H1 (cell line): ENCODE results near the gene RNPEPL1. TPM values are rescaled to one million over a fixed set of nuclear protein-coding genes. Genes with fewer than 3 reads are reported as not detected.

Source experiments
- CTCF ChIA-PET: fragments of 300-600 bp; sonication (Branson Sonifier 250); formaldehyde crosslinking; loops from one replicate; lab custom pipeline; 2021; ENCODE audit not compliant: partially characterized antibody; lab: Charles Lee
- POLR2A ChIA-PET: fragments of 300-600 bp; sonication (Branson Sonifier 250); formaldehyde crosslinking; loops from one replicate; lab custom pipeline; 2021; ENCODE audit warnings: inconsistent platforms; ENCODE audit not compliant: partially characterized antibody; lab: Charles Lee
- DNase-seq, 2 experiments: peaks; one replicate each; pipeline versions ENCODE4 v3.0.0 to v3.0.0-alpha.2; 2010 to 2022; ENCODE audit warnings: low spot score in 2 of 2, low read depth in 1 of 2, mixed read lengths in 1 of 2
- FAIRE-seq: peaks from 2 replicates; lab custom pipeline; 2011; peaks lifted over from hg19 to GRCh38; lab: Jason Lieb, UNC
- H2AFZ ChIP-seq: 2 replicates; pipeline ENCODE4 v1.8.1; 2012; ENCODE audit warnings: low read length, inconsistent platforms
- H2AK5ac ChIP-seq: 2 replicates; pipeline ENCODE4 v1.6.1; 2013; ENCODE audit warnings: low read depth, low read length
- H2BK120ac ChIP-seq: replicated peaks from 2 replicates; pipeline ENCODE3; 2013; ENCODE audit warnings: low read depth, low read length, inconsistent platforms
- H2BK12ac ChIP-seq: 2 replicates; pipeline ENCODE4 v1.6.1; 2013; ENCODE audit warnings: low read depth, low read length
- H2BK15ac ChIP-seq: 2 replicates; pipeline ENCODE4 v1.6.1; 2013; ENCODE audit warnings: low read length
- H2BK20ac ChIP-seq: 2 replicates; pipeline ENCODE4 v1.6.1; 2013; ENCODE audit warnings: low read length
- H2BK5ac ChIP-seq: 2 replicates; pipeline ENCODE4 v1.6.1; 2013; ENCODE audit warnings: low read depth, low read length
- H3K14ac ChIP-seq: 2 replicates; pipeline ENCODE4 v1.6.1; 2013; ENCODE audit warnings: inconsistent platforms; ENCODE audit not compliant: insufficient read length
- H3K18ac ChIP-seq: 2 replicates; pipeline ENCODE4 v1.6.1; 2013; ENCODE audit warnings: low read length; ENCODE audit errors: extremely low read depth
- H3K23ac ChIP-seq: 2 replicates; pipeline ENCODE4 v1.6.1; 2013; ENCODE audit warnings: inconsistent platforms; ENCODE audit not compliant: insufficient read length
- H3K23me2 ChIP-seq: 2 replicates; pipeline ENCODE4 v1.6.1; 2013; ENCODE audit warnings: low read depth, low read length
- H3K27ac ChIP-seq: 2 replicates; pipeline ENCODE4 v1.6.1; 2011; ENCODE audit warnings: low read depth, low read length, inconsistent platforms
- H3K27me3 ChIP-seq, 4 experiments: replicated peaks in 1 of 4; 1 replicate in 1 of 4; 2 replicates in 3 of 4; pipeline versions ENCODE4 v1.6.1 to v1.8.1; 2011 to 2013; ENCODE audit warnings: low read length in 3 of 4, mild to moderate bottlenecking in 3 of 4, inconsistent platforms in 2 of 4, mixed read lengths in 2 of 4, moderate library complexity in 1 of 4; ENCODE audit not compliant: control insufficient read depth in 3 of 4, insufficient read depth in 3 of 4; ENCODE audit errors: extremely low read depth in 1 of 4
- H3K36me3 ChIP-seq, 4 experiments: 2 replicates each; pipeline versions ENCODE4 v1.6.1 to v1.8.1; 2011 to 2013; ENCODE audit warnings: mild to moderate bottlenecking in 4 of 4, low read length in 3 of 4, moderate library complexity in 2 of 4, control low read depth in 1 of 4, inconsistent platforms in 1 of 4; ENCODE audit not compliant: insufficient read depth in 4 of 4, control insufficient read depth in 2 of 4
- H3K4ac ChIP-seq: replicated peaks from 2 replicates; pipeline ENCODE3; 2013; ENCODE audit warnings: low read length, low read depth, mixed read lengths, inconsistent platforms; ENCODE audit not compliant: insufficient read length
- H3K4me1 ChIP-seq, 4 experiments: replicated peaks in 1 of 4; 1 replicate in 1 of 4; 2 replicates in 3 of 4; pipeline versions ENCODE4 v1.6.1 to v1.8.1; 2011 to 2013; ENCODE audit warnings: low read length in 3 of 4, inconsistent platforms in 2 of 4, mixed read lengths in 1 of 4; ENCODE audit not compliant: insufficient read depth in 4 of 4, control insufficient read depth in 3 of 4
- H3K4me2 ChIP-seq, 2 experiments: 2 replicates each; pipeline versions ENCODE4 v1.6.1 to v1.8.1; 2011 to 2013; ENCODE audit warnings: low read depth in 2 of 2, low read length in 2 of 2, control low read depth in 1 of 2, inconsistent platforms in 1 of 2, mild to moderate bottlenecking in 1 of 2; ENCODE audit not compliant: insufficient read depth in 1 of 2
- H3K4me3 ChIP-seq, 4 experiments: fragments of 200-600, 300-600 bp in 1 of 4; sonication (generic), shearing (Covaris generic), sonication (Bioruptor Twin) in 1 of 4; 2 replicates each; pipeline versions ENCODE4 v1.5.1 to v1.8.1; 2011 to 2016; ENCODE audit warnings: low read length in 4 of 4, low read depth in 3 of 4, control low read depth in 2 of 4, inconsistent platforms in 2 of 4, mild to moderate bottlenecking in 2 of 4, mixed read lengths in 1 of 4, moderate library complexity in 1 of 4; ENCODE audit not compliant: insufficient read depth in 2 of 4; ENCODE audit errors: extremely low read depth in 1 of 4
- H3K56ac ChIP-seq: replicated peaks from 2 replicates; pipeline ENCODE3; 2013; ENCODE audit warnings: low read depth, mild to moderate bottlenecking, mixed read lengths, low read length, inconsistent platforms; ENCODE audit not compliant: insufficient read length
- H3K79me1 ChIP-seq: 2 replicates; pipeline ENCODE4 v1.6.1; 2013; ENCODE audit warnings: low read depth, low read length, control low read depth
- H3K79me2 ChIP-seq, 2 experiments: 2 replicates each; pipeline versions ENCODE4 v1.6.1 to v1.8.1; 2012 to 2013; ENCODE audit warnings: low read length in 2 of 2, mild to moderate bottlenecking in 2 of 2, inconsistent platforms in 1 of 2; ENCODE audit not compliant: insufficient read depth in 2 of 2, control insufficient read depth in 1 of 2
- H3K9ac ChIP-seq, 4 experiments: replicated peaks in 1 of 4; 1 replicate in 1 of 4; 2 replicates in 3 of 4; pipeline versions ENCODE4 v1.6.1 to v1.8.1; 2011 to 2013; ENCODE audit warnings: low read depth in 3 of 4, low read length in 3 of 4, control low read depth in 2 of 4, mild to moderate bottlenecking in 2 of 4, moderate library complexity in 2 of 4, inconsistent platforms in 1 of 4; ENCODE audit errors: extremely low read depth in 1 of 4
- H3K9me3 ChIP-seq, 2 experiments: 2 replicates each; pipeline versions ENCODE4 v1.6.1 to v1.8.1; 2012 to 2013; ENCODE audit warnings: mild to moderate bottlenecking in 2 of 2, moderate library complexity in 2 of 2, control low read depth in 1 of 2, inconsistent platforms in 1 of 2, low read depth in 1 of 2, low read length in 1 of 2, mixed read lengths in 1 of 2; ENCODE audit not compliant: insufficient read depth in 2 of 2
- H4K20me1 ChIP-seq, 2 experiments: replicated peaks in 1 of 2; 2 replicates each; pipeline versions ENCODE3 to v1.8.1; 2011 to 2013; ENCODE audit warnings: inconsistent platforms in 2 of 2, low read length in 2 of 2, mild to moderate bottlenecking in 1 of 2; ENCODE audit not compliant: insufficient read depth in 2 of 2, control insufficient read depth in 1 of 2
- H4K5ac ChIP-seq: 2 replicates; pipeline ENCODE4 v1.6.1; 2013; ENCODE audit warnings: low read length, low read depth, mixed read lengths, inconsistent platforms; ENCODE audit not compliant: insufficient read length
- H4K8ac ChIP-seq: 2 replicates; pipeline ENCODE4 v1.8.0; 2013; ENCODE audit warnings: mild to moderate bottlenecking, moderate library complexity, low read length, inconsistent platforms; ENCODE audit not compliant: insufficient read depth; ENCODE audit errors: extremely low read depth
- H4K91ac ChIP-seq: replicated peaks from 2 replicates; pipeline ENCODE3; 2013; ENCODE audit warnings: low read length, mixed read lengths, inconsistent platforms; ENCODE audit not compliant: insufficient read length
- CBX8 ChIP-seq: fragments of 300-800, 300-1000 bp; sonication (generic); IDR thresholded peaks from 2 replicates; pipeline ENCODE4 v1.7.1; 2016; ENCODE audit warnings: low read depth, low read length, borderline replicate concordance
- CHD2 ChIP-seq: IDR thresholded peaks from 2 replicates; pipeline ENCODE4 v1.6.1; 2012; ENCODE audit warnings: low read length, improper control_type of control experiment
- EP300 ChIP-seq, 2 experiments: IDR thresholded peaks; 1 replicate in 1 of 2; 2 replicates in 1 of 2; pipeline ENCODE4 v1.6.1; 2011 to 2012; ENCODE audit warnings: low read depth in 2 of 2, low read length in 2 of 2, mild to moderate bottlenecking in 2 of 2, borderline replicate concordance in 1 of 2, inconsistent platforms in 1 of 2, moderate library complexity in 1 of 2
- FOSL1 ChIP-seq: IDR thresholded peaks from 2 replicates; pipeline ENCODE4 v1.6.1; 2011; ENCODE audit warnings: mild to moderate bottlenecking, low read depth, low read length, moderate library complexity; ENCODE audit not compliant: insufficient read depth
- JUN ChIP-seq: IDR thresholded peaks from 2 replicates; pipeline ENCODE4 v1.6.1; 2011; ENCODE audit warnings: low read depth, mild to moderate bottlenecking, improper control_type of control experiment, low read length
- MAX ChIP-seq: IDR thresholded peaks from 2 replicates; pipeline ENCODE4 v1.6.1; 2012; ENCODE audit warnings: inconsistent platforms
- RNF2 ChIP-seq: fragments of 200-900, 300-1000 bp; sonication (generic); IDR thresholded peaks from 2 replicates; pipeline ENCODE4 v1.7.1; 2016; ENCODE audit warnings: borderline replicate concordance, low read depth, mild to moderate bottlenecking, antibody characterized with exemption, low read length; ENCODE audit not compliant: poor library complexity, severe bottlenecking; ENCODE audit errors: missing control alignments
- SAP30 ChIP-seq: fragments of 300-600 bp; sonication (generic); IDR thresholded peaks from 2 replicates; pipeline ENCODE4 v1.7.1; 2012; ENCODE audit warnings: low read length, moderate library complexity, mild to moderate bottlenecking, inconsistent platforms; ENCODE audit not compliant: insufficient read depth, insufficient replicate concordance
- TAF1 ChIP-seq: IDR thresholded peaks from 2 replicates; pipeline ENCODE4 v1.6.1; 2011; ENCODE audit warnings: mild to moderate bottlenecking, low read depth, low read length
- TAF7 ChIP-seq: optimal IDR thresholded peaks from 2 replicates; pipeline ENCODE3; 2011; ENCODE audit warnings: low read depth, mild to moderate bottlenecking, inconsistent platforms, low read length, moderate library complexity, borderline replicate concordance
- TEAD4 ChIP-seq: IDR thresholded peaks from 2 replicates; pipeline ENCODE4 v1.6.1; 2012; ENCODE audit warnings: low read depth, low read length, inconsistent platforms, mixed read lengths
- WGBS, 2 experiments: shearing (Covaris generic) in 1 of 2; methylation state at CpG; one replicate each; pipeline versions ENCODE4 v1.1.6 to v1.1.7; 2013 to 2015; ENCODE audit warnings: low lambda C conversion rate in 2 of 2, mixed read lengths in 2 of 2, inconsistent platforms in 1 of 2, low coverage in 1 of 2, missing lambda C conversion rate in 1 of 2; ENCODE audit not compliant: insufficient replicate concordance in 2 of 2, insufficient coverage in 1 of 2, insufficient read length in 1 of 2; ENCODE audit errors: extremely low coverage in 1 of 2, missing lambda C conversion rate in 1 of 2; 5-methylcytosine and 5-hydroxymethylcytosine counted together
- polyA plus RNA-seq, 7 experiments: library from polyadenylated mRNA; depleted of rRNA in 3 of 7; stranded (reverse) in 5 of 7; unstranded in 2 of 7; fragments of >200 nt in 5 of 7; fragments of 200-250 nt in 2 of 7; gene quantifications; 1 replicate in 5 of 7; 2 replicates in 1 of 7; 4 replicates in 1 of 7; pipeline versions ENCODE4 v1.2.1 to v1.2.3, GENCODE V29; 2011 to 2013; ENCODE audit warnings: missing spikeins in 2 of 7, mixed read lengths in 2 of 7
- total RNA-seq: library from RNA; stranded (reverse); fragmentation: NEBNext Ultra II Directional; extraction: Animal tissue kit (Norgen Biotek cat#: 25700); gene quantifications from 2 replicates; pipeline ENCODE4 v1.2.1, GENCODE V29; 2021

RNPEPL1 gene
- total and polyA plus RNA-seq, 2 of the 8 experiments (the other 6 are each of a cell fraction or from before 2014, with no cell fraction given): 9.0 to 11.3 TPM

GRCh38 chr2:240615820-240616547 is 47.7 kb downstream of the RNPEPL1 start:
- FAIRE-seq (no peak), DNase-seq (no peak)
- POLR2A ChIA-PET: interaction anchor here (1.2 kb wide), 1 partner anchor 13 kb away, joined by 4 read pairs; no protein-coding TSS in a partner anchor
- TF ChIP-seq CBX8 (no peak), CHD2 (no peak), FOSL1 (no peak), SAP30 (no peak), TAF1 (no peak), EP300 (IDR thresholded peaks at IDR 0.05; ENCODE audit: borderline replicate concordance in 1 of 2, low read depth in 2 of 2, low read length in 2 of 2) (no peak), RNF2 (no peak), JUN (no peak), MAX (no peak), TEAD4 (no peak), TAF7 (no peak)

More at GRCh38 chr2:240615820-240616547, 47.7 kb downstream of the RNPEPL1 start:
- H2AK5ac ChIP-seq: no peak overlapping the region
- H3K27ac ChIP-seq: no peak overlapping the region
- H3K4me2 ChIP-seq: no peak overlapping the region
- no peak overlapping the region for H2BK120ac ChIP-seq
- H3K23ac ChIP-seq: no peak overlapping the region
- H3K4me1 ChIP-seq: 0 out of 7 replicates have a peak, but pooled peaks cover 0 to 2% (median 0%) of the 10 kb centered on the region in 4 experiments
- peaks cover 36 to 46% of the 10 kb centered on the region in 2 experiments for H3K9me3 ChIP-seq
- no peaks in the 10 kb centered on the region for H4K20me1 ChIP-seq
- no peaks in the 10 kb centered on the region for H3K36me3 ChIP-seq
- H2BK5ac ChIP-seq: no peak overlapping the region
- no peak overlapping the region for H3K14ac ChIP-seq
- H4K91ac ChIP-seq: no peak overlapping the region
- H3K56ac ChIP-seq: no peak overlapping the region
- no peak overlapping the region for H2BK12ac ChIP-seq
- H3K9ac ChIP-seq: no peak overlapping the region
- H3K4me3 ChIP-seq: no peak overlapping the region
- no peak overlapping the region for H2BK20ac ChIP-seq
- no peak overlapping the region for H4K5ac ChIP-seq
- CTCF ChIA-PET: interaction anchor here (0.6 to 1.2 kb wide), 2 partner anchors 27 to 1910 kb away, joined by 3 read pairs; no protein-coding TSS in a partner anchor
- H3K4ac ChIP-seq: no peak overlapping the region
- H4K8ac ChIP-seq: no peak overlapping the region
- H3K27me3 ChIP-seq: no peaks in the 10 kb centered on the region
- no peaks in the 10 kb centered on the region for H3K79me2 ChIP-seq
- H2AFZ ChIP-seq: no peak overlapping the region
- no peak overlapping the region for H2BK15ac ChIP-seq
- H3K23me2 ChIP-seq: peaks cover 9% of the 10 kb centered on the region; the same call in 1 of the 2 replicates
- no peaks in the 10 kb centered on the region for H3K79me1 ChIP-seq
- WGBS, 2 experiments: 91% methylated on average over 20 of the region's 20 CpGs; no CpG with 5 or more reads in 1 of the 2 experiments
- no peak overlapping the region for H3K18ac ChIP-seq
